CD4-positive, alpha-beta T cell treated with Interleukin-17A for 1 hour (primary cell): ENCODE measurements around the gene GAP43.

Source experiments
- DNase-seq: peaks from one replicate; pipeline ENCODE4 v3.0.0-alpha.2; 2020

The GAP43 gene

DNA sequence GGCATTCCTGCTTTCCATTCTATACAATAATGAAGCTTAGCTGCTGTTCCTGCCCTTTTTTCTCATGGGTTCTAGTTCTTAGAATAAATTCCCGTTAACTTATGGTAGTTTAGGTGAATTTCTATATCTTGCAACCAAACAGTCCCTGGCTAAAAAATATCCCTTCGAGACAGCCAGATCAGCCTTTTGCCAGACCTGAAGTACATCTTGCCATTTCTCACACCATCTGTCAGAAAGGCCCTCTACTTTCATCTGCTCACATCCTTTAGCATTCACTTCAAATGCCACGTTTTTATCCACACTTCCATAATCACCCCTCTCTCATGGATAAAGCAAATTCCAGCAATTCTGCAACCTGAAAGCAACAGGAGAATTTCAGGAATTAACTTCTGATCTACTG is 145.4 kb downstream of the GAP43 start:
- no peak for DNase-seq
